ENCODE data around the gene FLAD1. TPM values are rescaled to one million over a fixed set of nuclear protein-coding genes. Genes with fewer than 3 reads are reported as not detected.

The FLAD1 gene
- polyA plus RNA-seq, 2 of the 4 experiments (the other 2 are of a cell fraction): 34.1 to 43.5 TPM

DNA sequence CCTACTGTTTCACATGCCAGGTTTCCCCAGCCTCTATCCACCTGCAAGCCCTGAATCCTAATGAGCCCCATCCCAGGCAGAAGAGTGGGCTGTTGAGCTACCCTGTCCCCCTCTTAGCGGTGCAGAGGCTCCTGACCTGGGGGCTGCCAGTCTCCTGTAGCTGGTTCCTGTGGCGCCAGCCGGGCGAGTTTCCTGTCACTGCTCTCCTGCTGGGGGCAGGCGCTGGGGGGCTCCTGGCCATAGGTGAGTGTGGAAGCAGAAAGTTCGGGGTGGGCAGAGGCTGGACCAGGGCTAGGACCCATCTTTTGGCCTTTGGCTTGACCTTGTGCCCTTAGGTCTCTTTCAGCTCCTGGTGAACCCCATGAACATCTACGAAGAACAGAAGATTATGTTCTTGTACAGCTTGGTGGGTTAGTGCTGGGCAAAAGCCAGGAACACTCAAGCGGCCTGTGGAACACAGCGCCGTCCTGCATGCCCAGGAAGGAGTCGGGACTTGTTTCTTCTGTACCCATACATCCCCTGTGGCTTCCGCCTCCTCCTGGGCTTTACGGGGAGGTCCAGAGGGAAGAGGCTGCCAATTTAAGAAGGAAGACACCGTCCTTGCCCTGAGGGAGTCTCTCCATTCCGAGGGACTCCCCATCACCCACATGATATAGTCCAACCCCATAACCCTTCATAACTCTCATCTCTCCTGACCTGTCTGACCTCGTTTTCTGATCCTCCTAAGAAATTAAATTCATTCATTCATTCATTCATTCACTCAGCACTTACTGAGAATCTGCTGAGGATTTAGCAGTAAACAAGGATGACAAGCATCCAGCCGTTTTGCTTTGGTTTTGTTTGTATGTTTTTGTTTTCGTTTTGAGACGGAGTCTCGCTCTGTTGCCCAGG, 51.4 kb downstream of the FLAD1 start:
- ATAC-seq (no peak), FAIRE-seq (no peak)
- POLR2A ChIA-PET: interaction anchor here (0.6 kb wide), 1 partner anchor 9 kb away, joined by 5 read pairs; no protein-coding TSS in a partner anchor

DNA sequence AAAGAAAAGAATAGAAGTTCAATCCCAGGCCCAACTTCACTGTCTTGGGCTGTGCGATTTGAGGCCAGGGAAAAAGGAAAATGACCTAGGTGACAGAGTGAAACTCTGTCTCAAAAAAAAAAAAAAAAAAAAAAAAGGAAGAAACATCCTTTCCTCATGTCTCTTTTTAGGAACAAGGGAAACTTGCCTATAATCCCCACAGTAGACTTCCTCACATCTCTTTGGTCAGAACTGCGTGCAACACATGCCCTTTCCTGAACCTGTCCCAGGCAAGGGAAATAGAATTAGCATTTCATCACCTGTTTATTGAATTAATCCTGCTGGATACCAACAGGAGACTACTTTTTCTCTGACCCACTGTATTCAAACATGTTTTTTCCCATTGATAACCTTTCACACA, 52.8 kb downstream of the FLAD1 start:
- ChIA-PET CTCF (interaction anchor here (1.0 kb wide), 1 partner anchor 48 kb away, joined by 3 read pairs; no protein-coding TSS in a partner anchor), POLR2A (no interaction called here)
- no peak for FAIRE-seq
- TF ChIP-seq SMC3 (IDR thresholded peaks at IDR 0.05) (no peak), FOSB (CRISPR knock-in tag; IDR thresholded peaks at IDR 0.05) (no peak), CBX8 (IDR thresholded peaks at IDR 0.05) (no peak)
- WGBS (ENCODE audit: missing lambda C conversion rate): 96% methylated on average over 2 of the region's 2 CpGs
- Histone ChIP-seq H3K4me2 (no peak overlapping the region), H3K9me3 (no peaks in the 10 kb centered on the region), H3K4me1 (peaks cover 20% of the 10 kb centered on the region), H3K4me3 (no peak overlapping the region), H3K27ac (peak overlapping the region in 1 of 2 experiments; percentile 62; a peak in 1 of 6 replicates)
- no peak for ATAC-seq
- no peak for DNase-seq (ENCODE audit: low read depth in 1 of 2, low spot score in 1 of 2)

More for the DNA sequence above, 51.4 kb downstream of the FLAD1 start:
- CTCF ChIA-PET: interaction anchor here (1.1 kb wide), 1 partner anchor 138 kb away, joined by 4 read pairs; the partner anchor contains the start of gene KRTCAP2
- H3K9me3 ChIP-seq: no peaks in the 10 kb centered on the region
- peaks cover 19% of the 10 kb centered on the region for H3K4me1 ChIP-seq
- no peak overlapping the region for H3K4me2 ChIP-seq
- no peak overlapping the region for H3K4me3 ChIP-seq
- no peak for DNase-seq (ENCODE audit: low read depth in 1 of 2, low spot score in 1 of 2)
- WGBS (ENCODE audit: missing lambda C conversion rate): 79% methylated on average over 20 of the region's 20 CpGs
- no peak overlapping the region; a peak in 1 of 6 replicates for H3K27ac ChIP-seq
- TF ChIP-seq HOXA7 (CRISPR knock-in tag; IDR thresholded peaks at IDR 0.05) (no peak), CEBPB (IDR thresholded peaks at IDR 0.05) (no peak), SREBF2 (IDR thresholded peaks at IDR 0.05) (no peak), JUN (IDR thresholded peaks at IDR 0.05) (no peak), GATA3 (IDR thresholded peaks at IDR 0.05; ENCODE audit: borderline replicate concordance) (no peak)
- TF ChIP-seq, protein P1, sequence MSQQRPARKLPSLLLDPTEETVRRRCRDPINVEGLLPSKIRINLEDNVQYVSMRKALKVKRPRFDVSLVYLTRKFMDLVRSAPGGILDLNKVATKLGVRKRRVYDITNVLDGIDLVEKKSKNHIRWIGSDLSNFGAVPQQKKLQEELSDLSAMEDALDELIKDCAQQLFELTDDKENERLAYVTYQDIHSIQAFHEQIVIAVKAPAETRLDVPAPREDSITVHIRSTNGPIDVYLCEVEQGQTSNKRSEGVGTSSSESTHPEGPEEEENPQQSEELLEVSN (IDR thresholded peaks at IDR 0.05; ENCODE audit: borderline replicate concordance, low read depth): no peak

DNA sequence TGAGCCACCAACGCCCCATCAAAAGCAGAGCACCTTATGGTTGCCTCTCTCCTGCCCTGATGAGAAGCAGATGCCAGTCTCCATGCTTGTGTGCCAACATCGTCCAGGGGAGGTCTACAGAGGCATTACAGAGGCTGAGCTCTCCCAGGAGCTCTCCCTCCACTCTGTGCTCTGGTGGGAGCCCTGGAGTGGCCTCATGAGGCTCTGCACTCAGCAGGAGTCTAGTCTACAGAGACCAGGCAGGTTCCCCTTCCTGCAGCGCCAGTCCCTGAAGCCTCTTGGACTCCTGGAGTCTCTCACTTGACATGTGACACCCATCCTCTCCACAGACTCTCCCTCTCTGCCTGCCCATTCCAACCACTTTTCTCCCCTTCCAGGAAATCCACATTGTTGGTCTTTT, 53.9 kb downstream of the FLAD1 start:
- no peaks in the 10 kb centered on the region for H3K9me3 ChIP-seq
- H3K4me2 ChIP-seq: no peak overlapping the region
- H3K4me1 ChIP-seq: peaks cover 20% of the 10 kb centered on the region
- no peak for DNase-seq (ENCODE audit: low read depth in 1 of 2, low spot score in 1 of 2)
- TF ChIP-seq JUN (IDR thresholded peaks at IDR 0.05) (no peak), ESRRA (IDR thresholded peaks at IDR 0.05; ENCODE audit: borderline replicate concordance, low read length) (no peak), CBX8 (IDR thresholded peaks at IDR 0.05) (no peak), MAFK (IDR thresholded peaks at IDR 0.05; ENCODE audit: partially characterized antibody) (no peak), JUNB (IDR thresholded peaks at IDR 0.05) (no peak), RCOR1 (IDR thresholded peaks at IDR 0.05; ENCODE audit: low read depth, low read length) (no peak), NR3C1 (IDR thresholded peaks at IDR 0.05) (no peak), NFE2L2 (conservative IDR thresholded peaks at IDR 0.05; ENCODE audit: low read length) (no peak), FOXS1 (CRISPR knock-in tag; IDR thresholded peaks at IDR 0.05) (no peak), HOXA7 (CRISPR knock-in tag; IDR thresholded peaks at IDR 0.05) (no peak), CEBPB (IDR thresholded peaks at IDR 0.05) (no peak), SREBF2 (IDR thresholded peaks at IDR 0.05) (no peak), HDAC2 (IDR thresholded peaks at IDR 0.05) (no peak), ZNF302 (CRISPR knock-in tag; IDR thresholded peaks at IDR 0.05) (no peak), BHLHE40 (IDR thresholded peaks at IDR 0.05; ENCODE audit: low read depth, low read length) (no peak), KDM1A (IDR thresholded peaks at IDR 0.05; ENCODE audit: low read depth) (no peak), EHMT2 (IDR thresholded peaks at IDR 0.05; ENCODE audit: low read depth) (no peak), ZC3H11A (IDR thresholded peaks at IDR 0.05) (no peak)
- TF ChIP-seq, protein P2, sequence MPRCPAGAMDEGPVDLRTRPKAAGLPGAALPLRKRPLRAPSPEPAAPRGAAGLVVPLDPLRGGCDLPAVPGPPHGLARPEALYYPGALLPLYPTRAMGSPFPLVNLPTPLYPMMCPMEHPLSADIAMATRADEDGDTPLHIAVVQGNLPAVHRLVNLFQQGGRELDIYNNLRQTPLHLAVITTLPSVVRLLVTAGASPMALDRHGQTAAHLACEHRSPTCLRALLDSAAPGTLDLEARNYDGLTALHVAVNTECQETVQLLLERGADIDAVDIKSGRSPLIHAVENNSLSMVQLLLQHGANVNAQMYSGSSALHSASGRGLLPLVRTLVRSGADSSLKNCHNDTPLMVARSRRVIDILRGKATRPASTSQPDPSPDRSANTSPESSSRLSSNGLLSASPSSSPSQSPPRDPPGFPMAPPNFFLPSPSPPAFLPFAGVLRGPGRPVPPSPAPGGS (IDR thresholded peaks at IDR 0.05): no peak
- TF ChIP-seq, protein P3, sequence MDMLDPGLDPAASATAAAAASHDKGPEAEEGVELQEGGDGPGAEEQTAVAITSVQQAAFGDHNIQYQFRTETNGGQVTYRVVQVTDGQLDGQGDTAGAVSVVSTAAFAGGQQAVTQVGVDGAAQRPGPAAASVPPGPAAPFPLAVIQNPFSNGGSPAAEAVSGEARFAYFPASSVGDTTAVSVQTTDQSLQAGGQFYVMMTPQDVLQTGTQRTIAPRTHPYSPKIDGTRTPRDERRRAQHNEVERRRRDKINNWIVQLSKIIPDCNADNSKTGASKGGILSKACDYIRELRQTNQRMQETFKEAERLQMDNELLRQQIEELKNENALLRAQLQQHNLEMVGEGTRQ (IDR thresholded peaks at IDR 0.05): no peak
- no peak for ATAC-seq
- peak overlapping the region in 1 of 2 experiments; percentile 62; a peak in 1 of 6 replicates for H3K27ac ChIP-seq
- H3K4me3 ChIP-seq: no peak overlapping the region
- POLR2A ChIA-PET: no interaction called here
- no peak for FAIRE-seq
- WGBS (ENCODE audit: missing lambda C conversion rate): 89% methylated on average over 3 of the region's 3 CpGs
- CTCF ChIA-PET: no interaction called here
